ENCODE results near the gene DECR2.
"Not testable (repeated sequence)": the region's sequence is repeated elsewhere in the genome, so short reads cannot be mapped to it uniquely, and the experiment has no call there.

Gene DECR2

DNA sequence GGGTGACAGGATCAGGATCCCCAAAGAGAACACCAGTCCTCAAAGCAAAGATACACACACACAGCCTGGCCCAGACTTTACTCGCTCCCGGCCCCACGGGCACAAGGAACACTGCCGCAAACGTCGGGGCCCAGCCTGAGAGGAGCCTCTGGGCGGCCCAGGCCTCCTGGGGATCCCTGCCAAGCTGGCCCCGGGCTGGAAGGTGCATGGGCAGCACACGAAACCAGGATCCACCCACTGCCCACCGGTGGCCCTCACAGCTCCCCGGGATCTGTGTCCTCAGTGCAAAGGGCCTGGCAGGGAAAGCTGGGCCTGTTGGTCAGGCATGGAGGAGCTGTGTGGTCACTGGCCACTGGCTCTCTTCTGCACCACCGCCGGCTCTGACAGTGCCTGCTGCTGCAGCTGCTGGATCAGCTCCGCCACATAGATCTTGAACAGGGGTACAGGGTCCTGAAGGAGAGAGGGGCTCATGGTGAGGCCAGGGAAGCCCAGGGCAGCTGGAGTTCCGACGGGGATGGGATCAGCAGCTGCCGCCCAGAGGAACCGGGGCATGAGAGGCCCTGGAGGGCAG lies 34.3 kb upstream of the DECR2 start:
- no peak for DNase-seq

DNA sequence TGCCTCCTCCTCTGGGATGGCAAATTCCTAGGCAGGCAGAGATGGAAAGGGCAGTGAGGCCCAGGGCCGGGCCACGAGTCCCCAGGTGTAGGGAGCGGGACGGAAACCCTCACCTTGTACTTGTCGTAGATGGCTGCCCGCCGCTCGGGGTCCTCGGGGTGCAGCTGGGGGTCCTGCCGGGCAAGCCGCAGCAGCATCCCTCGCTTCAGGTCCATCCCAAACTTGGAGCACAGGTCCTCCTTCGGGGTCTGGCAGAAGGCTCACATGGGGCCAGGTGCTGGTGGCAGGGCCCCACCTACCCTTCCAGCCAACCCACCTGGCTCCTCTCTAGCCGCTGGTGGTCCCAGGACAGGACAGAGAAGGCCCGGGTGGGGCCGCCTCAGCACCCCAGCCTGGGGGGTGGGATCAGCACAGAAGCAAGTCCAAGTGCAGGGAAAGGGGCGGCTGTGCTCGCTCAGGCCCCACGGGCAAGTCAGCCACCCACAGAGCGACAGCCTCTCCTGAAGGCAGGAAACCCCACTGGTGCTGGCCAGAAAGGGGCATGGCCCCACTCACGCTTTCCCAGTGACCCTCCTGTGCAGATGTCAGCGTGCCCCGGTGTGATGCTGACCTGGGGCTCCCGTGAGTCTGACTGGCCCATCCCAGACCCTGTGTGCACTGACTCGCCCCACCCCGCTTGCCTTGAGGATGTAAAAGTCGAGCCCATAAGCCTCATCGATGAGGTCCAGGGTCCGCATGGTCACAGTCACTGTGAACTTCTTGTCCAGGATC lies 33.1 kb upstream of the DECR2 start:
- DNase-seq = no peak

DNA sequence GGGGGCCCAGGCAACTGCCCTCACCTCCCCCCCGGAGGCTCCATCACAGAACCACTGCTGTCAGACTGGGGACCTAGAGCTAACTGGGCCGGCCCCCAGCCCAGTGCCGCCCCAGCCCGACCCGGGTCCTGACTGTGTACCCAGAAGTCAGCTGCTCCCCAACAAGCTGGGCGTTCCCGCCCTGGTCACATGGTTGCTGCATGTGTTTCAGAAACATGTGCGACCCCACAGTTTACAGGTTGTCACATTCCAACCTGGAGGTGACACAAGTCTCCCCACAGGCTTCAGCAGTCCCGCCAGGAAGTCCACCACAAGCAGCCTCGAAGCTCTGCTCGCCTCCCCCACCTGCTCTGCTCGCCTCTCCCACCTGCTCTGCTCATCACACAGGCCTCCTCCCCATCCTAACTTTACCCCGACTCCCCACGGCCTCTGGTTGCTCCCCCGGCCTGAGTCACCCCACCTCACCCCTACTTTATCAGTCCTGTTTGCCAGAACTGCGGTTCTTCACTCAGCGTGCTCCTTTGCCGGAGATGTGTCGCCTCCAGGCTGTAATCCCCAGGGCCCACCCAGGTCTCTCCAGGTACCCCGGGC lies 32.3 kb upstream of the DECR2 start:
- no peak for DNase-seq

DNA sequence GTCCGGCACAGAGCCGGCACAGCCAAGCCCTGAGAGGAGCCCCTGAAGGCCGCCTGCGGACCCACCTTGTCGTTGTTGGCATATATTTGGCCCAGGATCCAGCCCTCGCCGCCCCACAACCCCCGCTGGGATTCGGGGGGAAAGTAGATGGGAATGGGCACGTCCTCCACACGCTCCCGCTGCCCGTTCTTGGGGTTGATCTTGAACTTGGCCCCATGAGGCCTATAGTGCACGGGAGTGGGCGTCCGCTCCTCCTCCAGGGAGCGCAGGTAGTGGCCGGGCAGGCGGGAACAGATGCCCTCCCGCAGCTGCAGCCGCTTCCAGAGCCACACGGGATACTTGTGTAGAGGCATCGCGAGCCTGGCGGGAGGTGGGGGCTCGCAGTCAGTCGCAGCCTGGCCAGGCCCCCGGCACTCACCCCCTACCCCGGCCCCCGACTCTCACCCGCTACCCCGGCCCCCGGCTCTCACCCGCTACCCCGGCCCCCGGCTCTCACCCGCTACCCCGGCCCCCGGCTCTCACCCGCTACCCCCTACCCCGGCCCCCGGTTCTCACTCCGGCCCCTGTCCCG lies 31.7 kb upstream of the DECR2 start:
- no peak for DNase-seq

DNA sequence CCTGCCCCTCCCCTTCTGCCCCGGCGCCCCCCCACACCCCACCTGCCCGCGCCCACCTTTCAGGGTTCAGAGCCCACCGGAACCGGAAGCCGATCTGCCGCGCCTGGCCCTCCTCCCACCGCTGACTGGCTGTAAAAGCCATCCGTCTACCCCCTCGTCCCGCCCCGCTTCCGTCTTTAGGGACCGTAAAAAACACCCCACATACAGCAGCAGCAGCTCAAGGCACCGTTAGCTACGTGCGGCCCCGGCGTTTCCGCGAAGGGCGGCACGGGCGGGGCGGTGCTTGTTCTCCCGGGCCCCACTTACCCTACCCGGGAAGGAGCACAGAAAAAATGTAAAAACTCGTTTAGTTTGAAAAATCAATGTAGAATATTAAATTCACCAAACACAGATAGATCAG lies 31.2 kb upstream of the DECR2 start, which contains the start of gene MRPL28:
MRPL28 (minus strand) TSS at position 96 of the 400 bp plus-strand sequence. CDS start 320 bp downstream, outside the sequence.
- peak; percentile 92 to 94 for DNase-seq

DNA sequence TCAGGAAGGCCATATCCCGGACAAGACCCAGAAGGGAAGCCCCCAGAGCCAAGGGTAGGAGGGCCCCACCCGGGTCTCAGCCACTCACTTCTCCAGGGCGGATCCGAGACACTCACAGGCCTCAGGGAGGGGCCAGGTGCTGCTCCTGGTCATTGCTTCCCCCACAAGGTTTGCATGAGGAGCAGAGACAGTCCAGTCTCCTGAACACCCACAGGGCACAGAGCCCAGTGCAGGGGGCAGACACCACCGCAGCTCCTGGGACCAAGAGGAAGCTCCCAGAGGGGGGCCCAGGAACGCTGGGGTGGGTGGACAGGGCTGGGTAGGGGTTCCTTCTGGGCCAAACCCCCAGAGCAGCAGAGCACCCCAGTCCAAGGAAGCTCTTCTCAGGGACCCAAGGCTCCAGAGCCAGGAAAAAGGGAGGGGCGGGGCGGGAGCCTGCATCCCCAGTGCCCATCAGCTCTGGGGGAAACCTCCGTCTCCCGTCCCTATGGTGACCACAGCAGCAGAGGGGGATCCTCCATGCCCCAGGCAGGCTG lies 30.6 kb upstream of the DECR2 start:
- no peak for DNase-seq

DNA sequence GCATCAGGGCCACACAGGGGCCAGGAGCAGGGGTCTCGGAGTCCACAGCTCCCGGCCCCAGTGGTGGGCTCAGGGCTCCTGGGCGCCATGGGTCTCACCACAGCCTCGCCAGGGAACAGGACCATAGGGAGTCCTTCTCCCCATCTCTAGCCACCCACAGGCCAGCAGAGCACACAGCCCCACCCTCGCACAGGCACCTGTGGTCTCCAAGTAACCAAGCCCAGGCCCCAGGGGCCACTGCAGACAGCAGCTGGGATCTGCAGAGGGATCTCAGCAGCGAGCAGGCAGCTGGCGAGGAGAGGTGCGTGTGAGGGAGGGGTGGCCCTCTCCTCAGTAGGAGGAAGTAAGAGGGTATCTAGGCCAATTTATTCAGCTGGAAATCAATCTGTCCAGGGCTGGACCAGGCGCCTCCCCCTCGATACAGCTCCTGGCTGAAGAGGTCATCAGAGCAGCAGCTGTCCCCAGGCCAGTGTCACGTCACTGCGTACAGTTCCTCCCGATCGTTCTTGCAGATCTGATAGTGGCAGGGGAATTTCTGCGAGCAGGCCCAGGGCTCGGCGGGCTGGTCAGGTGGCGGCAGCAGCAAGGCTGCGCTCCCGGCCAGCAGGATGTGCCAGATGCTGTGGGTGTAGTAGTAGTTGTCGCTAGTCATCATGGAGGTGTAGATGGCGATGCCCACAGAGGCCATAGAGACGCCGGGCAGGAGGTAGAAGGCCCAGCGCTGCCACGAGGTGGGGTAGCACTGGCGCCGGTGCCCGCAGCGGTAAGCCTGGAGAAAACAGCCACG lies 30.0 kb upstream of the DECR2 start:
- DNase-seq = no peak

DNA sequence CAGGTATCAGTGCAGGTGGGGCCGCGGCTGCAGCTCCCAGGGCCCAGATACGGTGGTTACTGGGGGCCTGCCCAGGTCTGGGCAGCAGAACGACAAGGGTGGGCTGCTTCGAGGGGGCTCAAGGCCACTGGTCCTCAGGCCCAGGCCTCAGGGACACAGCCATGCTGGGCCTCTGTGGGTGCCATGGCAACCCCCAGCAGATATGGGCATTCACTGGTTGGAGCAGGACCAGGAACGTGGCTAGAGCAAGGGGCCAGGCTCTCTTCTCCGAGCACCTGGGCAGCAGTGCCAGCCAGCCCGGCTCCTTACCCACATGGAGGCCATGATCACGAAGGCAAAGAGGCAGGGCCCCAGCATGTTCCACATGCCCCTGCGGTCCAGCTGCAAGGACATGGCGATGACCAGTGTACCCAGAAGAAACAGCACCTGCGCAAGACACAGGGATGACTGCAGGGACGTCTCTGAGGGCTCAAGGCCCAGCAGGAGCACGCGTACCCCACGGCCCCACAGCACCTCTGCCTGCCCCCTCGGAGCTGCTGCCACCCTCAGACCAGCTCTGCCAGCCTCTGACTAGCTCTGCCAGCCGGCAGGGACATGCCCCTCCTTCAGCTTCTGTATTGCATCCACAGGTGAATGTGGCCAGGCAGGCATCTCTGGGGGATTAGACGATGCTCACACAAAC lies 29.2 kb upstream of the DECR2 start:
- no peak for DNase-seq

DNA sequence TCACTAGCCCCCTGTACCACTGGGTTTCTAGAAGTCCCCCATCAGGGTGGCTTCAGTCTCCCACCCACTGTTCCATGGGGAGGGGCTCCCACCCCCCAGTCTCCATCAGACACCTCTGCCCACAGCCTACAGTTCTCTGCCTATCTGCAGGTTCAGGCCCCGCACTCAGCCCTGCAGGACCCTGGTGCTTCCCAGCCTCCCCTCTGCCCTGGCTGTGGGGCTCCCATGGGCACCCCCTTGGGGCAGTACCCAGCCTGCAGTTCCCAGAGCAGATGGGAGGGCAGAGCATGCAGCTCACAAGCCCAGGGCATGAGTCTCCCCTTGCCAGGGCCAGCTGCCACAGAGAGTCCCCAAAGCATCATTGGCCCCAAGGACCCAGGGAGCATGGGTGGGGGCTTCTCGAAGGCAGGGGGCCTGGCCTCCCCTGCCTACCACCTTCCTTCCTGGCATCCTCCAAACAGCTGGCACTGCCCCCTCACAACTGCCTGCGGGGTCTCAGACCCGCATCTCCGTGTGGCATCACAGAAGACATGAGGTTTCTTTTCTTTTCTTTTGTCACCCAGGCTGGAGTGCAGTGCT lies 28.6 kb upstream of the DECR2 start:
- DNase-seq = no peak

DNA sequence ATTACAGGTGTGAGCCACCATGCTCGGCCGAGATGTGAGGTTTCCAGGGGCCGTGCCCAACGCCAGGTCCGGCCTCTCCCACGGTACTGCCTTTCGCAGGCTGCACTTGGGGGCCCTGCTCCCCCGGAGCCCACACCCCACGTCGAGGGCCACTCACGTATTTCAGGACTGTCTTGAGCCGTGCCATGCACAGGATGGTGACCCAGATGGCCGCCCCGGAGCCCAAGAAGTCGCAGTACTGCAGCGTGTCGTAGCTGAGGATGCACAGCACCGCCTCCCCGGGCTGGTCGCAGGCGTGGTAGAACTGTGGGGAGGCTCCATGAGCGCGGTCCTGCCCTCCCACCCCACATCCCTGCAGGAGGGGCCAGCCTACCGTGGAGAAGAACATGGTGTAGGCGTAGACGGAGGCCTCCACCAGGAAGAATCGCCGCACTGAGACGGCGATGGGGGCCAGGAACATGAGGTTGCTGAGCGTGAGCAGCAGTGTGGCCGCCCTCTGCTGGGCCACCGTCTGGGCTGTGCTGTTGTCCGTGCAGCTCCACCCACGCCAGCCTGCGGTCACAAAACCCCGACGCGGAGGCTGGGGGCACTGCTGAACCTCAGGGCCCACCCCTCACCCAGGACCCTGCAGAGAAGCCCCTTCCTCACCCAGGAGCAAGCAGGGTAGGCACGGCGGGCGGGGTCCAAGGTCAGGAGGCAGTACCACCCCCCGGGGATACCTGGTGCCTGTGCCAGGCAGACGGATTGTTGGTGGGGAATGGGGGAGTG lies 27.7 kb upstream of the DECR2 start:
- no peak for DNase-seq

DNA sequence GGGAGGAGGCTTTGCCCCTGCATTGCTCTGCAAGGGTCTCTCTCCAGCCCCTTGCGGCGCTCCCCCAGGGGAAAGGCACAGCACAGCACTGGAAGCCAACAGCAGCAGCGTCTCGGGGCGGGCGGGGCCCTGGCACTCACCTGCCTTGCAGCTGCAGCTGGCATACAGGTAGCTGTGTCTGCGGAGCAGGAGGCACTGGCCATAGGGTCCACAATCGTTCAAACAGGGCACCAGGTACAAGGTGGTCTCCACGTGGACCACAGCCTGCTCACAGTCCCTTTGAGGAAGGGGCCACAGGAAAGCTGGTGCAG lies 27.1 kb upstream of the DECR2 start:
- DNase-seq = no peak

DNA sequence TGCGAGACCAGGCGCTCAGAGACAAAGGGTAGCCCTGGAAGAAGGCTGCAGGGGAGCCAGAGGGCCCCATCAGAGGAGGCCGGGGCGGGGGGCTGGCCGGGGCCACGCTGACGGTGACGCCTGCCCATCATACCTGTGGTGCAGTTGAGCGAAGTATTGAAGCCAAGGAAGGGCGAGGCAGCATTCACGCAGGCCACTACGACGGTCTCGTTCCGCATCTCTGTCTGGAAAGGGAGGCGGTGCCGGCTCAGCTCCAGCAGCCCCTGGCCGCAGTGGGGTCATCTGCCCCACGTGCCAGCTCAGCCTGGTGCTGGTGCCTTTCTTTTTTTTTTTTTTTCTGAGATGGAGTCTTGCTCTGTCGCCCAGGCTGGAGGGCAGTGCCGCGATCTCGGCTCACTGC lies 26.5 kb upstream of the DECR2 start:
- DNase-seq = no peak

DNA sequence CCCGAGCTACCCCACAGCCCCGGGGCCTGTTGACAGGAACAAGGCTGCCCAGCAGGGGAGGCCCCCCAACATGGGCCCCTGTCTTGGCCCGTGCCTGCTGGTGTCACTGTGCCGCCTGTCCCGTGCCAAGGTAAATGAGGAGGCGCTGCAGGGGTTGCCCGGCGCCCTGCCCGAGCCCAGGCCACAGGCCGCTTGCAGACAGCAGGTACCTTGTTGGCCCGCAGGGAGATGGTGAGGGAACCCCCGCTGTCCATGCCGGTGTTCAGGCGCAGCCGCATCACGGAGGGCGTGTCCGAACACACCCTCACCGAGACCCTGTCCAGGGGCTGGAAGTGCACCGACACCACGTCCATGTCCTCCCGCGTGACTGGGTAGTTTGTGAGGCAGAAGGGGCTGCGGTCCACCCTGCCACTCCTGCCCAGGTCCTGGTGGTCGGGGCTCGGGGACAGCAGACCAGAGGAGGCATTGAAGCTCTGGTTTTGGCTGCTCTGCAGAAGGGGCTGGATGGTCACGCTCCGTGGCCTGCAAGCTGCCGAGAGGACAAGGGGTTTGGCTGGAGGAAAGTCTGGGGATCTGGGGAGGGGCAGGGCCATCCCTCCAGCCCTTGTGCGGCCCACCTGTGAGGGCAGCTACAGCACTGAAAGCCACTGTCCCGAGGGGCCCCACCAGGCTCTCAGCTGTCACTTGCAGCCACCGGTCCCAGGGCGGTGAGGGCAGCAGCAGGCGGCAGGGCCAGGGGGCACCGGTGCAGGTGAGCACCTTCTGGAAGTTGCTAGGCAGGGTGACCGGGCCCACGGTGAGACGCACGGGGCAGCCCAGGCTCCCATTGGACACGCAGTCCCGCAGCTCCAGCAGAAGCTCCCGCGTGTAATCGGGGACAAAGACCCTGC lies 25.5 kb upstream of the DECR2 start:
- no peak for DNase-seq

DNA sequence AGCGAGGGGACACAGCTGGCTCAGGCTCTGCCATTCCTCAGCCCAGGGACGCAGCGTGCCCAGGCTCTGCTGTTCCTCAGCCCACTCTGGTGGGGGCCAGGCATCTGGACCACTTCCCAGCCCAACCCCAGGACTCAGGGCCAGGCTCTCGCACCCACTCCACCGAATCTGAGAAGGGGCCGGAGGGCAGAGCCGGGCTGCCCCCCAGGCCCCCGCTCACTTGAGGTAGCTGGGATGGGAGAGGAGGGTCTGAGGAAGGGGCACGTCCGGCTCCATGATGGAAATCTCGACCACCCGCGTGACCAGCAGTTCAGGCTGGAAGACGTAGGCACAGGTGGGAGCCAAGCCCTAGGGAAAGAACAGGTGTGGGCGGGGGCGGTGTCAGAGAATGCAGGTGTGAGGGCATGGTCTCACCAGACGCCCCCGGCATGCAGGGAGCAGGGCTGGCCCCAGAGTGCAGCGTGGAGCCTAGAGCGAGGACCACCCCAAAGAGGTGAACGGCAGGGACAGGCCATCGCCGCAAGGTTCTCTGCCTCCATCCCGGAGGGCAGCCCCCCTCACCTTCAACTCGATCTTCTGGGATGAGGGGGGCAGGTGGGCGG lies 24.8 kb upstream of the DECR2 start:
- DNase-seq = no peak

DNA sequence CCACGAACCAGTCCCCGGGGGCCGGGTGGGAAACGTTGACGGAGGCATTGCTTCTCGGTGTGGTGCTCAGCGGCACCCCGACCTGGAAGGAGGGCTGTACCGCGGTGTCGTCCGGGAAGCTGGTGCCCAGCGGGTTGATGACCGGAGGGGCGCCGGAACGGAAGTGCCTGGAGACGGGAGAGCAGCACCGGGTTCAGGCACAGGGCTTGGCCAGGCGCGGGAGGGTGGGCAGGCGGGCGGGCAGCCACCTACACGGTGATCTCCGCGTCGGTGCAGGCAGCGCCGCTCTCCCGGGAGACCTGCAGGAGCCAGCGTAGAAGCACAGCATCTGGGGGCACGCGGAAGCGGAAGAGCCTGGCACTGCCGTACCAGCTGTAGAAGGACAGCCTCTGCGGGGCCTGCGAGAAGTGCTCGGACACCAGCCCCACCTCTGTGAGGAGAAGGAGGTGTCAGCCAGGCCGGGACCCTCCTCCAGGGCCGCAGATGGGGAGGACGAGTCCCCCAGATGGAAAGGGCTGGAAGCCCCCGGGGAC lies 24.2 kb upstream of the DECR2 start:
- DNase-seq = no peak

DNA sequence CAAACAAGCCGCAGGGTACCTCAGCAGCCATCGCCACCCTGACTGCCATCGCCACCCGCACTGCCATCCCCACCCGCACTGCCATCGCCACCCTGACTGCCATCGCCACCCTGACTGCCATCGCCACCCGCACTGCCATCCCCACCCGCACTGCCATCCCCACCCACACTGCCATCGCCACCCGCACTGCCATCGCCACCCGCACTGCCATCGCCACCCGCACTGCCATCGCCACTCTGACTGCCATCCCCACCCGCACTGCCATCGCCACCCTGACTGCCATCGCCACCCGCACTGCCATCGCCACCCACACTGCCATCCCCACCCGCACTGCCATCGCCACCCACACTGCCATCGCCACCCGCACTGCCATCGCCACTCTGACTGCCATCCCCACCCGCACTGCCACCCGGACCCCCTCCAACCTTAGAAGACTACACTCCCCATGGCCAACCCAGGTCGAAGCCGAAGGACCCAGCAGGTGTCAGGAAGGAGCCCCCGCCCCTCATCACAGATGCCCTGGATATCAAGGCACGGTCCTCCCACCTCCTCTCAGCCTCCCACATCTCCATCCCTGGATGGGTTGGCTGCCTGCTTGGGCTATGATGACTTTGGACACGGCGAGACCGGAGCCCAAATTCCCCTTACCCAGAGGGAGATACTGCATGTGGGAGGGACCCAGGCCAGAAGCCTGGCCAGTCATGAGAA lies 23.4 kb upstream of the DECR2 start:
- DNase-seq = not testable (repeated sequence)

DNA sequence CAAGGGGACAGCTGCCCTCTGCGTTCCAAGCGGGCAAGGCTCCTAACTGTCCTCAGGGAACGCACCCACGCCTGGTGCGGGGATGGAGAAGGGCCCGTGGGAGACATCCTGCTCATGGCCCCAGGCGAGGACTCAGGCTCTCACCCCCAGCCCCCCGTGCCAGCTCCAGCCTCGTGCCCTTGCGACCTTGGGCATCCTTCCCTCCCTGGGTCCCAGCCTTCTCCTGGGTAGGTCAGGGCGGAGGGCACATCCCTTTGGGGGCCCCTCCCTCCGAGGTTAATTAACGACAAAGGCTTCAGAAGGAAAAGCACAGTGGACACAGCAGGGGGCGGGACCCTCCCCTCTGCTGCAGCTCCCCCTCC lies 22.9 kb upstream of the DECR2 start:
- no peak for DNase-seq

DNA sequence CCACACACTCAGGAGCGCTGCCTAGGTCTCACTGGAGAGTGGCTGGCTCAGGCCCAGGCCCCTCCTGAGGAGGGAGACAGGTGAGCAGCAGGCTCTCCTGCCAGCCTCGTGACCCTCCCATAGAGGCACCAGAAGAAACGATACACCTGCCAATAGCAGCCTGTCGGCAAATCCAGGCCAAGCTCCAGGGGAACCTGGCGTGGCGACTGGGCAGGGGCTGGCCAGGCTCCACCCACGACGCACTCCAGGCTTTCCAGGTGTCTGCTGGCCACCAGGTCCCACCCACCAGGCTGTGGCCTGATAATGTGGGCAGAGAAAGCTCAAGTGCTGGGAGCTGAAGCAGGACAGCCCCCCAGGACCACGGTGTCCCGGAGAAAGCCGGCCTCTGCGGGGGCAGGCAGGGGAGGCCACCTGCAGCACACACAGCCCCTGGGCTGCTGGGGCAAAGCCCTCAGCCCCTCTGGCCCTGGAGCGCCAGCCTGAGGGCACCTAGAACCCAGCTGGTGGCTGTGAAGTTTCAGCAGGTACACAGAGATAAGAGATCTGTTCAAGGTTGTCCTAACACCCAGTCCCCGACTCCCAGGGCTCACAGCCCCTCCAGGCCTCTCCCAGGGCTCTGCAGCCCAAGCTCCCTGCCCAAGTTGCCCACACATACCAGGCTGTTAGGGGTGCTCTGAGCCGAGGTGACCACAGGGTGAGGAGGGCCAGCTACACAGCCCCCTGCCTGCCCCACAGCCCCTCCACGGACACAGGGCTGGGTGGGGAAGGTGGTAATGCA lies 22.3 kb upstream of the DECR2 start:
- no peak for DNase-seq
